A549 (cell line): ENCODE data around the gene MFSD2A.

ENCODE experiments used
- CHD4 ChIP-seq: fragments of 200-600 bp; sonication (generic); IDR thresholded peaks from 2 replicates; pipeline ENCODE4 v1.6.1; 2016; ENCODE audit warnings: antibody characterized with exemption, mild to moderate bottlenecking, borderline replicate concordance
- CTCF ChIP-seq: fragments of >200 bp; sonication (Bioruptor Twin); formaldehyde crosslinking; IDR thresholded peaks from 3 replicates; pipeline ENCODE4 v1.5.1; 2016
- EP300 ChIP-seq, 2 experiments: fragments of >200 bp; sonication (Bioruptor Twin); formaldehyde crosslinking; IDR thresholded peaks; 2 replicates in 1 of 2; 3 replicates in 1 of 2; pipeline ENCODE4 v1.6.1; 2016 to 2017
- NR3C1 ChIP-seq: fragments of >200 bp; sonication (Bioruptor Twin); formaldehyde crosslinking; IDR thresholded peaks from 3 replicates; pipeline ENCODE4 v1.6.1; 2017
- PBX3 ChIP-seq: IDR thresholded peaks from 2 replicates; pipeline ENCODE4 v1.6.1; 2012
- POLR2A ChIP-seq: IDR thresholded peaks from 2 replicates; pipeline ENCODE4 v1.6.1; 2012; ENCODE audit warnings: mild to moderate bottlenecking, low read length
- REST ChIP-seq: fragments of 200-600 bp; sonication (generic); IDR thresholded peaks from 2 replicates; pipeline ENCODE4 v1.6.1; 2016; ENCODE audit warnings: antibody characterized with exemption, mild to moderate bottlenecking, moderate library complexity
- ZFP36 ChIP-seq: fragments of 450-650 bp; IDR thresholded peaks from 2 replicates; pipeline ENCODE4 v1.6.1; 2014; ENCODE audit warnings: borderline replicate concordance; ENCODE audit not compliant: partially characterized antibody
- ZSCAN20 ChIP-seq: fragments of 250-450 bp; sonication (Bioruptor Pico); IDR thresholded peaks from 2 replicates; pipeline ENCODE4 v1.8.0; 2022; ENCODE audit warnings: mild to moderate bottlenecking, moderate library complexity

GRCh38 chr1:39964552-39964951 is 9.6 kb downstream of the MFSD2A start:
- TF ChIP-seq CTCF: no peak
- TF ChIP-seq CHD4: no peak
- no peak for TF ChIP-seq PBX3
- TF ChIP-seq NR3C1: no peak
- TF ChIP-seq REST: no peak
- no peak for TF ChIP-seq ZFP36
- TF ChIP-seq POLR2A: no peak
- TF ChIP-seq EP300 (IDR thresholded peaks at IDR 0.05): no peak
- TF ChIP-seq ZSCAN20 (CRISPR knock-in tag): no peak
